Spleen (tissue), 11 donors: ENCODE measurements around the gene ANKFN1. TPM values are rescaled to one million over a fixed set of nuclear protein-coding genes. Genes with fewer than 3 reads are reported as not detected.
A peak's percentile ranks its signal among the peaks of the same experiment; 100 is the strongest.

Experiments used
- DNase-seq: peaks from one replicate; pipeline ENCODE4 v3.0.0-alpha.2; 2020
- H3K27ac ChIP-seq, 8 donors: fragments of 200-600 bp; sonication (generic) in 7 of 8; 1 replicate in 4 of 8; 2 replicates in 4 of 8; pipeline versions ENCODE4 v1.5.0 to v1.8.0; 2016 to 2021; ENCODE audit warnings: inconsistent platforms in 4 of 8, mild to moderate bottlenecking in 4 of 8, moderate library complexity in 1 of 8
- H3K27me3 ChIP-seq, 7 donors: fragments of 200-600 bp; sonication (generic) in 6 of 7; replicated peaks in 1 of 7; 1 replicate in 4 of 7; 2 replicates in 3 of 7; pipeline versions ENCODE4 v1.5.0 to v1.8.0; 2016 to 2021; ENCODE audit warnings: inconsistent platforms in 3 of 7, mild to moderate bottlenecking in 1 of 7
- H3K36me3 ChIP-seq, 6 donors: fragments of 200-600 bp; sonication (generic) in 5 of 6; 1 replicate in 4 of 6; 2 replicates in 2 of 6; pipeline versions ENCODE4 v1.5.0 to v1.8.0; 2016 to 2021; ENCODE audit warnings: inconsistent platforms in 2 of 6
- H3K4me1 ChIP-seq, 6 donors: fragments of 200-600 bp; sonication (generic) in 5 of 6; 1 replicate in 3 of 6; 2 replicates in 3 of 6; pipeline versions ENCODE4 v1.5.0 to v1.8.0; 2016 to 2021; ENCODE audit warnings: inconsistent platforms in 3 of 6
- H3K4me3 ChIP-seq, 8 donors: fragments of 200-600 bp; sonication (generic) in 7 of 8; 1 replicate in 4 of 8; 2 replicates in 4 of 8; pipeline versions ENCODE4 v1.5.0 to v1.8.0; 2016 to 2021; ENCODE audit warnings: inconsistent platforms in 4 of 8, mild to moderate bottlenecking in 4 of 8, moderate library complexity in 2 of 8
- H3K9me3 ChIP-seq, 8 donors: fragments of 200-600 bp; sonication (generic) in 7 of 8; 1 replicate in 4 of 8; 2 replicates in 4 of 8; pipeline versions ENCODE4 v1.5.0 to v1.8.0; 2016 to 2021; ENCODE audit warnings: inconsistent platforms in 4 of 8
- CTCF ChIP-seq, 11 experiments: fragments of 200-600 bp in 7 of 11; fragments of 450-650 bp in 4 of 11; sonication (generic) in 4 of 11; IDR thresholded peaks in 8 of 11; conservative IDR thresholded peaks in 3 of 11; 1 replicate in 7 of 11; 2 replicates in 4 of 11; pipeline versions ENCODE4 v1.4.0 to v1.8.0; 2016 to 2021; ENCODE audit warnings: antibody characterized with exemption in 11 of 11, inconsistent platforms in 4 of 11, mild to moderate bottlenecking in 1 of 11
- POLR2A ChIP-seq, 3 donors: fragments of 450-650 bp; IDR thresholded peaks; one replicate each; pipeline ENCODE4 v1.5.1; 2017; ENCODE audit warnings: antibody characterized with exemption in 3 of 3, mild to moderate bottlenecking in 1 of 3
- POLR2AphosphoS5 ChIP-seq, 3 donors: sonication (generic); formaldehyde crosslinking; IDR thresholded peaks; one replicate each; pipeline ENCODE4 v1.5.1; 2017; ENCODE audit warnings: antibody characterized with exemption in 3 of 3
- WGBS, 5 donors: extraction: QIAGEN DNeasy Blood & Tissue Kit in 3 of 5; methylation state at CpG; one replicate each; pipeline versions ENCODE4 v1.1.5 to v1.1.7; 2013 to 2018; 5-methylcytosine and 5-hydroxymethylcytosine counted together
- intact Hi-C: fragments of 100-400 bp; cut with DNase I; formaldehyde crosslinking; loops from one replicate; pipeline ENCODE4 v1.15.0; 2023; ENCODE audit warnings: low total_unique reads
- polyA plus RNA-seq, 3 donors: library from polyadenylated mRNA; stranded (reverse); fragments of 200-250 nt; gene quantifications; one replicate each; pipeline ENCODE4 v1.2.1, GENCODE V29; 2013
- total RNA-seq, 7 donors: library from RNA; depleted of rRNA in 3 of 7; stranded (reverse); fragments of >200 nt in 3 of 7; fragmentation: NEBNext Ultra II Directional in 4 of 7; extraction: Animal tissue kit (Norgen Biotek cat#: 25700) in 4 of 7; gene quantifications; one replicate each; pipeline versions ENCODE4 v1.1.0 to v1.2.1, GENCODE V29; 2016 to 2021
- donor health status: healthy with polysubstance abuse.
- donor health status: DM: no; HTN: no; CAD: no; lungs with moderate emphysema.
- donor health status: DM: no; HTN: no; CAD: no.
- donor health status: Bipolar disorder and iron deficiency.
- donor health status: healthy.
- donor health status: DM: no; HTN: no; CAD: no.
- donor health status: DM: yes; HTN: yes; CAD: no.

Gene ANKFN1
- total and polyA plus RNA-seq, 10 donors, result 0.19 to 0.58 TPM; not detected in 8

- DNase-seq, result no peak
- no peak overlapping the region for H3K4me3 ChIP-seq
- no peaks in the 10 kb centered on the region for H3K4me1 ChIP-seq
- no peak overlapping the region for H3K27ac ChIP-seq
- no peaks in the 10 kb centered on the region for H3K27me3 ChIP-seq
- no peaks in the 10 kb centered on the region for H3K36me3 ChIP-seq
- intact Hi-C loops, result no loop called here
- WGBS, 5 donors, result 83 to 90% (median 87%) methylated on average over 4 of the region's 4 CpGs
- no peaks in the 10 kb centered on the region for H3K9me3 ChIP-seq
- TF ChIP-seq CTCF (IDR thresholded peaks at IDR 0.05 in 8 of 11, conservative IDR thresholded peaks at IDR 0.05 in 3 of 11) (no peak), POLR2AphosphoS5 (IDR thresholded peaks at IDR 0.05) (no peak), POLR2A (IDR thresholded peaks at IDR 0.05) (no peak)
These were observed 2.6 kb upstream of the ANKFN1 start for GRCh38 chr17:56150649-56151048.

- H3K4me3 ChIP-seq, result no peak overlapping the region
- H3K27ac ChIP-seq, result peak overlapping the region in 4 of 8 donors; percentile 8 to 57 (median 30)
- TF ChIP-seq POLR2A (IDR thresholded peaks at IDR 0.05) (no peak), CTCF (IDR thresholded peaks at IDR 0.05 in 8 of 11, conservative IDR thresholded peaks at IDR 0.05 in 3 of 11) (no peak), POLR2AphosphoS5 (IDR thresholded peaks at IDR 0.05) (no peak)
- no peaks in the 10 kb centered on the region for H3K36me3 ChIP-seq
- H3K4me1 ChIP-seq, result peaks cover 0 to 6% (median 0%) of the 10 kb centered on the region in 6 donors
- no peaks in the 10 kb centered on the region for H3K9me3 ChIP-seq
- H3K27me3 ChIP-seq, result no peaks in the 10 kb centered on the region
- no peak for DNase-seq
- 82 to 90% (median 88%) methylated on average over 4 of the region's 4 CpGs for WGBS, 5 donors
- intact Hi-C loops, result no loop called here
These were observed 4.6 kb downstream of the ANKFN1 start for GRCh38 chr17:56157845-56158244.

- TF ChIP-seq CTCF (IDR thresholded peaks at IDR 0.05 in 8 of 11, conservative IDR thresholded peaks at IDR 0.05 in 3 of 11) (no peak), POLR2A (IDR thresholded peaks at IDR 0.05) (no peak), POLR2AphosphoS5 (IDR thresholded peaks at IDR 0.05) (no peak)
- intact Hi-C loops, result no loop called here
- no peaks in the 10 kb centered on the region for H3K36me3 ChIP-seq
- peaks cover 0 to 6% (median 0%) of the 10 kb centered on the region in 6 donors for H3K4me1 ChIP-seq
- H3K4me3 ChIP-seq, result no peak overlapping the region
- WGBS, 5 donors, result 45 to 98% (median 90%) methylated on average over 1 of the region's 1 CpG
- no peaks in the 10 kb centered on the region for H3K27me3 ChIP-seq
- no peak for DNase-seq
- H3K27ac ChIP-seq, result peak overlapping the region in 4 of 8 donors; percentile 8 to 57 (median 30)
- H3K9me3 ChIP-seq, result no peaks in the 10 kb centered on the region
These were observed 5.1 kb downstream of the ANKFN1 start for GRCh38 chr17:56158344-56158743.

- no peaks in the 10 kb centered on the region for H3K27me3 ChIP-seq
- no peaks in the 10 kb centered on the region for H3K9me3 ChIP-seq
- 60 to 78% (median 69%) methylated on average over 4 of the region's 4 CpGs for WGBS, 5 donors
- peaks cover 0 to 6% (median 0%) of the 10 kb centered on the region in 6 donors for H3K4me1 ChIP-seq
- H3K36me3 ChIP-seq, result no peaks in the 10 kb centered on the region
- peak overlapping the region in 3 of 8 donors; percentile 33 to 57 (median 44) for H3K27ac ChIP-seq
- H3K4me3 ChIP-seq, result no peak overlapping the region
- TF ChIP-seq POLR2A (IDR thresholded peaks at IDR 0.05) (no peak), CTCF (IDR thresholded peaks at IDR 0.05 in 8 of 11, conservative IDR thresholded peaks at IDR 0.05 in 3 of 11) (no peak), POLR2AphosphoS5 (IDR thresholded peaks at IDR 0.05) (no peak)
- intact Hi-C loops, result no loop called here
- DNase-seq, result no peak
These were observed 5.9 kb downstream of the ANKFN1 start for GRCh38 chr17:56158915-56159825.
